ENCODE results near the gene AMT.

DNA sequence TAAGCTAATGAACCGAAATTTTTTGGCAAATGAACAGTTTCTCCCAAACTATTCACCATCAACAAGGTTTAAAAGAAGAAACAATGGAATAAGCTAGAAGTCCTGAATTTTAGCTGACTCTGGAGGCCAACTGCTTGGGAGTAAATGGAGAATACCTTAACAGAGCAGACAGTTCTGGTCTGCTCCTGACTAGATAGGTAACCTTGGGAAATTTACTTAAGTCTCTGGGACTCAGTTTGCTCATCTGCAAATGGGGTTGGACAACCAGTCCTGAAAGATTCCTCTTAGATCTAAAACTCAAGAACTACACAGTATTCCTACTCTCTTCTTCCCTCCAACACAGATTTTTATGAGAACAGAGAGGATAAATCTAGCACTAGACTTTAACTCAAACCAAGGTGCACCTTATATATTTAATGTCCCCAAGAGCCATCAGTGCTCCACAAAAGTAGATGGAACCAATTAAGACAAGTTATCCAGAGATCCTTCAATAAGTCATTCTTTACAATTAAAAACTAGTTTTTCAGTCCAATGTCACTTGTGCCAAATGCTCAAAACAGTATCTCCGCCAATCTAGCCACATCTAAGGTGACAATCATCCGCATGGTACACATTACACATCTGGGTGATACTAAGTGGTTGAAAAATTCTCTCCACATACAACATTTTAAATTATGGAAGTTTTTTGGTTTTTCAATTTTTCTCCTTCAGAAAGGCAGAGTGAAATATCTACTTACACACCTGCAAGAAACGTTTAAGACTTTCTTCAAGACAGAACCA is 12.0 kb downstream of the AMT start:
- TF ChIP-seq, protein P1, sequence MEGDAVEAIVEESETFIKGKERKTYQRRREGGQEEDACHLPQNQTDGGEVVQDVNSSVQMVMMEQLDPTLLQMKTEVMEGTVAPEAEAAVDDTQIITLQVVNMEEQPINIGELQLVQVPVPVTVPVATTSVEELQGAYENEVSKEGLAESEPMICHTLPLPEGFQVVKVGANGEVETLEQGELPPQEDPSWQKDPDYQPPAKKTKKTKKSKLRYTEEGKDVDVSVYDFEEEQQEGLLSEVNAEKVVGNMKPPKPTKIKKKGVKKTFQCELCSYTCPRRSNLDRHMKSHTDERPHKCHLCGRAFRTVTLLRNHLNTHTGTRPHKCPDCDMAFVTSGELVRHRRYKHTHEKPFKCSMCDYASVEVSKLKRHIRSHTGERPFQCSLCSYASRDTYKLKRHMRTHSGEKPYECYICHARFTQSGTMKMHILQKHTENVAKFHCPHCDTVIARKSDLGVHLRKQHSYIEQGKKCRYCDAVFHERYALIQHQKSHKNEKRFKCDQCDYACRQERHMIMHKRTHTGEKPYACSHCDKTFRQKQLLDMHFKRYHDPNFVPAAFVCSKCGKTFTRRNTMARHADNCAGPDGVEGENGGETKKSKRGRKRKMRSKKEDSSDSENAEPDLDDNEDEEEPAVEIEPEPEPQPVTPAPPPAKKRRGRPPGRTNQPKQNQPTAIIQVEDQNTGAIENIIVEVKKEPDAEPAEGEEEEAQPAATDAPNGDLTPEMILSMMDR (IDR thresholded peaks at IDR 0.05; ENCODE audit: low read depth, low read length): no peak
- TF ChIP-seq POLR2A (IDR thresholded peaks at IDR 0.05; ENCODE audit: extremely low read depth, insufficient read length) (no peak), MYC (IDR thresholded peaks at IDR 0.05; ENCODE audit: low read depth, low read length) (no peak)
- TF ChIP-seq, protein P2, sequence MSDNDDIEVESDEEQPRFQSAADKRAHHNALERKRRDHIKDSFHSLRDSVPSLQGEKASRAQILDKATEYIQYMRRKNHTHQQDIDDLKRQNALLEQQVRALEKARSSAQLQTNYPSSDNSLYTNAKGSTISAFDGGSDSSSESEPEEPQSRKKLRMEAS (IDR thresholded peaks at IDR 0.05; ENCODE audit: low read depth, low read length): no peak
